Measurements from ENCODE around the gene HMGCLL1. TPM values are rescaled to one million over a fixed set of nuclear protein-coding genes. Genes with fewer than 3 reads are reported as not detected.

Gene HMGCLL1
- total RNA-seq, 1 donor from 2014 or later: 6.3 TPM

DNA sequence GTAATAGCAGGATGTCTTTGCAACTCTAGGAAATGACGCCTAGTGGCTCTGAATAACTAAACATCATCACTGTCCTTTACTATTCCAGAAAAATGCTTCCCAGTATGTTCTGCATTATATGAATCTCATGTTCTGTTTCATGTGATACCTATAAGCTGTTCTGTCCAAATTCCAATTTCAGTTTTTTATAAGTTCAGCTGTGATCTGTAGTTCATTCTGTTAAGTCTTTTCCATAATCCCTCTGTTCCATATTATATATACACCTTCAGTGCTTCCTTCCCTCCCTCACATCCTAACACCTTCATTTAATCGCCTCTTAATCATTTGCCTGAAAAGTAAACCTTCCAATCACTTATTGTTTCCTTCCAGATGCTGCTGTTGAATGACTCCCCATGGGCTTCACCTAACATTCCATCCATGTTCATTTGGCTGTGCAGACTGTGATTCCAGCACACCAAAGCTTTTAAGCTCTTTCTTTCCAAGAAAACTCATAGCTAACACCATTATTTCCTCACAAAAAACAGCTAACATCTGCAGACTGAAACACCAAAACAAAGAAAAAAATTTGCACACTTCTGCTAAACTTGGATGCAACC lies 18.6 kb downstream of the HMGCLL1 start:
- Mint-ChIP-seq H3K4me3 (ENCODE audit: unreplicated experiment) (no peak overlapping the region), H3K4me1 (ENCODE audit: low read depth, unreplicated experiment) (no peaks in the 10 kb centered on the region), H3K36me3 (ENCODE audit: unreplicated experiment) (no peaks in the 10 kb centered on the region), H3K9me3 (ENCODE audit: unreplicated experiment) (no peaks in the 10 kb centered on the region), H3K27me3 (ENCODE audit: unreplicated experiment) (no peaks in the 10 kb centered on the region), H3K27ac (ENCODE audit: unreplicated experiment) (no peak overlapping the region)
- TF ChIP-seq, protein P1, sequence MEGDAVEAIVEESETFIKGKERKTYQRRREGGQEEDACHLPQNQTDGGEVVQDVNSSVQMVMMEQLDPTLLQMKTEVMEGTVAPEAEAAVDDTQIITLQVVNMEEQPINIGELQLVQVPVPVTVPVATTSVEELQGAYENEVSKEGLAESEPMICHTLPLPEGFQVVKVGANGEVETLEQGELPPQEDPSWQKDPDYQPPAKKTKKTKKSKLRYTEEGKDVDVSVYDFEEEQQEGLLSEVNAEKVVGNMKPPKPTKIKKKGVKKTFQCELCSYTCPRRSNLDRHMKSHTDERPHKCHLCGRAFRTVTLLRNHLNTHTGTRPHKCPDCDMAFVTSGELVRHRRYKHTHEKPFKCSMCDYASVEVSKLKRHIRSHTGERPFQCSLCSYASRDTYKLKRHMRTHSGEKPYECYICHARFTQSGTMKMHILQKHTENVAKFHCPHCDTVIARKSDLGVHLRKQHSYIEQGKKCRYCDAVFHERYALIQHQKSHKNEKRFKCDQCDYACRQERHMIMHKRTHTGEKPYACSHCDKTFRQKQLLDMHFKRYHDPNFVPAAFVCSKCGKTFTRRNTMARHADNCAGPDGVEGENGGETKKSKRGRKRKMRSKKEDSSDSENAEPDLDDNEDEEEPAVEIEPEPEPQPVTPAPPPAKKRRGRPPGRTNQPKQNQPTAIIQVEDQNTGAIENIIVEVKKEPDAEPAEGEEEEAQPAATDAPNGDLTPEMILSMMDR (IDR thresholded peaks at IDR 0.05; ENCODE audit: partially characterized antibody, unreplicated experiment): no peak
- no peak for DNase-seq

DNA sequence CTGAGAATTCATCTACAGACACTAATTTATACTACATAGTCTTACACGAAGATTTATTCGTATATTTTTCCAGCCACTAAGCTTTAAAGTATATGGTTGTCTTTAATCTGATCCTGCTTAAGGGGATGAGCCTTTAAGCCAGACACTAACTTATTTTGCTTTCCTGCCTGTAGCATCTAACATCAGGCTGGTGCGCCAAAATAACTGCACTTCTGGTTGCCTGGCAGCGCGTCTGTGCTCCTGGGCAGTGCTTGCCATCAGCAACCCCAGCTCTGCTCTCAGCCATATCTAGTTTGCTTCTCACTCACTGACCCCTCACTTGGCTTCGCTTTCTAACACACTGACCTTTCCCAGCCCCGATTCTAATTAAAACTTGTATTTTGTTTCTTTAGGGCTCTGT lies 21.8 kb downstream of the HMGCLL1 start:
- Mint-ChIP-seq H3K9me3 (ENCODE audit: unreplicated experiment) (no peaks in the 10 kb centered on the region), H3K4me1 (ENCODE audit: low read depth, unreplicated experiment) (no peaks in the 10 kb centered on the region), H3K4me3 (ENCODE audit: unreplicated experiment) (no peak overlapping the region), H3K36me3 (ENCODE audit: unreplicated experiment) (no peaks in the 10 kb centered on the region), H3K27ac (ENCODE audit: unreplicated experiment) (no peak overlapping the region), H3K27me3 (ENCODE audit: unreplicated experiment) (no peaks in the 10 kb centered on the region)
- TF ChIP-seq, protein P1 (IDR thresholded peaks at IDR 0.05; ENCODE audit: partially characterized antibody, unreplicated experiment): no peak
- no peak for DNase-seq

DNA sequence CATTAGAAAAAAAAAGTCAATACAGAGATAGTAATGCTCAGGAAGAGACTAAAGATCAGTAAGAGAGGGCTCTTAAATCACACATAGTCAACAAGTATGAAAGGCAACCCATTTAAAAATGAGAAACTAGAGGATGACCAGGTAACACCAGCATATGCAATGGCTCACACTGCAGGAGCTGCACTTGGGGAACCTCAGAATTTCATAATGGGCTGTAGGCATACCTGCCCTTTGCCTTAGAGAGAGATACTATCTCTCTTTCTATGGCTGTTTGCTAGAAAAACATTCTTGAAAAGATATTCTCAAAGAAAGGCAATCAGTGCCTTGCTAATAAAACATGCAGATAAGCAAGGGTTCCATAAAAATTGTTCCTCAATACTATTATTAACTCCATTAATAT lies 33.2 kb downstream of the HMGCLL1 start:
- H3K27me3 Mint-ChIP-seq (ENCODE audit: unreplicated experiment): no peaks in the 10 kb centered on the region
- H3K36me3 Mint-ChIP-seq (ENCODE audit: unreplicated experiment): no peaks in the 10 kb centered on the region
- no peak overlapping the region for H3K27ac Mint-ChIP-seq (ENCODE audit: unreplicated experiment)
- DNase-seq: no peak
- H3K9me3 Mint-ChIP-seq (ENCODE audit: unreplicated experiment): no peaks in the 10 kb centered on the region
- H3K4me3 Mint-ChIP-seq (ENCODE audit: unreplicated experiment): no peak overlapping the region
- TF ChIP-seq, protein P1 (IDR thresholded peaks at IDR 0.05; ENCODE audit: partially characterized antibody, unreplicated experiment): no peak
- H3K4me1 Mint-ChIP-seq (ENCODE audit: low read depth, unreplicated experiment): no peaks in the 10 kb centered on the region

DNA sequence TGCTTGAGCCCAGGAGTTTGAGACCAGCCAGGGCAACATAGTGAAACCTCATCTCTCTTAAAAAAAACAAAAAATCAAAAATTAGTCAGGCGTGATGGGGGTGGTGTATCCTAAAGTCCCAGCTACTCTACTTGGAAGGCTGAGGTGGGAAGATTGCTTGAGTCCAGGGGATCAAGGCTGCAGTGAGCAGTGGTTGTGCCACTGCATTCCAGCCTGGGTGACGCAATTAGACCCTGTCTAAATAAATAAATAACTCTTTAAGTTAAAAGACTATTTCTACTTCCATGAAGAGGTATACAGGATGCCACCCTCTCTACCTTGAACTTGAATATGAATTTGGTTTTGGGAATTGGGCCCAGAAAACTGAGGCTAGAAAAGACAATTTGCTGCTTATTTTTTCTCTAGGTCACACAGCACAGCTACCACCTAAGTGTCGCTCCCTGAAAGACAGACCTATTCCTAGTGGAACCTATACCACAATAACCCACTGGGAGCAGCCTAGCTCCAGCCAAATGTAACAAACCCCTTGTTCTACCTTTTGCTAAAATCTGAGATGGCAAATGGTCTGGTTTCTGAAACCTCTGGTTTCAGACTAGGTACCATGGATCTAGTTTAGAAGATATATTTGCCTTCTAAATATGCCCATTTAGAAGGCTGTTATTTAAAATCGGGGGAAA lies 35.2 kb downstream of the HMGCLL1 start:
- TF ChIP-seq, protein P1 (IDR thresholded peaks at IDR 0.05; ENCODE audit: partially characterized antibody, unreplicated experiment): no peak
- no peaks in the 10 kb centered on the region for H3K36me3 Mint-ChIP-seq (ENCODE audit: unreplicated experiment)
- H3K4me3 Mint-ChIP-seq (ENCODE audit: unreplicated experiment): no peak overlapping the region
- no peak overlapping the region for H3K27ac Mint-ChIP-seq (ENCODE audit: unreplicated experiment)
- no peaks in the 10 kb centered on the region for H3K9me3 Mint-ChIP-seq (ENCODE audit: unreplicated experiment)
- H3K4me1 Mint-ChIP-seq (ENCODE audit: low read depth, unreplicated experiment): no peaks in the 10 kb centered on the region
- no peak for DNase-seq
- no peaks in the 10 kb centered on the region for H3K27me3 Mint-ChIP-seq (ENCODE audit: unreplicated experiment)

DNA sequence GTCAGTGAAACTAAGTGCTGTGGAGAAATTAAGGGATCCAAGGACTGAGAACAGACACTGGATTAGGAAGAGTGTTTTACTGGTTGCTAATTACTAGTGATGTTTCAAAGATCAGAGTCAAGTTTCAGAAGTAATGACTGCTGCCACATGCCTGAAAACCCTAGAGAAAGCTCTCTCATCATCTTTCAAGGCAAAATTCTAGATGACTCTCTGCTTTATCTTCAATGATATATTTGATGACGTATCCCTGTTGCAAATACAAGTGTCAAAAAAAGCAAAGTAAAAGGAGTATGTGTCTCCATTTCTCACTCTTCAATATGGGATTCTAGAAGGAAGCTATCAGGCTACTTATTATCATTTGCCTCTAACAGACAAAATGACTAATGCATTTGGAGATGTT lies 38.0 kb downstream of the HMGCLL1 start:
- Mint-ChIP-seq H3K9me3 (ENCODE audit: unreplicated experiment) (no peaks in the 10 kb centered on the region), H3K4me1 (ENCODE audit: low read depth, unreplicated experiment) (no peaks in the 10 kb centered on the region), H3K27me3 (ENCODE audit: unreplicated experiment) (no peaks in the 10 kb centered on the region), H3K36me3 (ENCODE audit: unreplicated experiment) (no peaks in the 10 kb centered on the region), H3K4me3 (ENCODE audit: unreplicated experiment) (no peak overlapping the region), H3K27ac (ENCODE audit: unreplicated experiment) (no peak overlapping the region)
- no peak for DNase-seq
- TF ChIP-seq, protein P1 (IDR thresholded peaks at IDR 0.05; ENCODE audit: partially characterized antibody, unreplicated experiment): no peak

Data from glutamatergic neuron (in vitro differentiated cells).